Tibial nerve (tissue), 4 donors: ENCODE data around the gene GDE1. TPM values are rescaled to one million over a fixed set of nuclear protein-coding genes. Genes with fewer than 3 reads are reported as not detected.

Experiments
- DNase-seq, 2 donors: peaks; one replicate each; pipeline ENCODE4 v3.0.0-alpha.2; 2019; ENCODE audit warnings: low spot score in 2 of 2
- H3K27ac ChIP-seq, 4 donors: fragments of 200-600 bp; sonication (generic) in 3 of 4; one replicate each; pipeline ENCODE4 v1.5.1; 2017 to 2019; ENCODE audit warnings: mild to moderate bottlenecking in 1 of 4
- H3K27me3 ChIP-seq, 2 donors: fragments of 200-600 bp; sonication (generic) in 1 of 2; one replicate each; pipeline versions ENCODE4 v1.5.1 to v1.6.0; 2017 to 2019
- H3K36me3 ChIP-seq, 3 donors: fragments of 200-600 bp; sonication (generic); one replicate each; pipeline ENCODE4 v1.5.1; 2018 to 2019
- H3K4me1 ChIP-seq, 4 donors: fragments of 200-600 bp; sonication (generic) in 3 of 4; one replicate each; pipeline ENCODE4 v1.5.1; 2017 to 2019
- H3K4me3 ChIP-seq, 4 donors: fragments of 200-600 bp; sonication (generic) in 3 of 4; one replicate each; pipeline ENCODE4 v1.5.1; 2017 to 2019; ENCODE audit warnings: mild to moderate bottlenecking in 1 of 4, moderate library complexity in 1 of 4
- H3K9me3 ChIP-seq, 4 donors: fragments of 200-600 bp; sonication (generic) in 3 of 4; one replicate each; pipeline ENCODE4 v1.5.1; 2017 to 2019
- CTCF ChIP-seq, 5 experiments: fragments of 200-600 bp in 3 of 5; fragments of 450-650 bp in 2 of 5; sonication (generic) in 3 of 5; IDR thresholded peaks; one replicate each; pipeline ENCODE4 v1.5.1; 2016 to 2019; ENCODE audit warnings: antibody characterized with exemption in 5 of 5, mild to moderate bottlenecking in 3 of 5, moderate library complexity in 2 of 5
- EP300 ChIP-seq, 2 donors: sonication (generic); formaldehyde crosslinking; IDR thresholded peaks; one replicate each; pipeline ENCODE4 v1.6.1; 2017; ENCODE audit warnings: antibody characterized with exemption in 2 of 2, mild to moderate bottlenecking in 1 of 2
- POLR2A ChIP-seq, 2 donors: fragments of 450-650 bp; IDR thresholded peaks; one replicate each; pipeline ENCODE4 v1.6.1; 2017; ENCODE audit warnings: antibody characterized with exemption in 2 of 2, mild to moderate bottlenecking in 2 of 2, moderate library complexity in 2 of 2
- WGBS, 2 donors: methylation state at CpG; one replicate each; pipeline ENCODE4 v1.1.5; 2018; 5-methylcytosine and 5-hydroxymethylcytosine counted together
- total RNA-seq, 4 donors: library from RNA; depleted of rRNA; stranded (reverse); fragments of >200 nt; gene quantifications; one replicate each; pipeline ENCODE4 v1.1.0, GENCODE V29; 2016

GDE1 gene
- total RNA-seq, 4 donors from 2014 or later, result 40.6 to 58.1 (median 45.0) TPM

- H3K4me1 ChIP-seq, result peaks cover 0 to 80% (median 23%) of the 10 kb centered on the region in 4 donors
- peak overlapping the region; percentile 61 to 95 (median 90) for H3K4me3 ChIP-seq
- no peak for DNase-seq
- H3K36me3 ChIP-seq, result peaks cover 0 to 10% (median 0%) of the 10 kb centered on the region in 3 donors
- TF ChIP-seq CTCF (IDR thresholded peaks at IDR 0.05), result no peak
- no peak for TF ChIP-seq POLR2A (IDR thresholded peaks at IDR 0.05)
- no peaks in the 10 kb centered on the region for H3K27me3 ChIP-seq
- peak overlapping the region in 3 of 4 donors; percentile 92 to 96 (median 95) for H3K27ac ChIP-seq
- 13 to 15% methylated on average over 8 of the region's 8 CpGs for WGBS, 2 donors
- H3K9me3 ChIP-seq, result no peaks in the 10 kb centered on the region
Observed at GRCh38 chr16:19520861-19521331, 1.0 kb downstream of the GDE1 start.

GRCh38 chr16:19518388-19518787 is 3.5 kb downstream of the GDE1 start:
- no peaks in the 10 kb centered on the region for H3K9me3 ChIP-seq
- H3K27ac ChIP-seq, result no peak overlapping the region
- H3K4me3 ChIP-seq, result no peak overlapping the region
- DNase-seq, result no peak
- H3K4me1 ChIP-seq, result peaks cover 0 to 68% (median 17%) of the 10 kb centered on the region in 4 donors
- WGBS, 2 donors, result 75 to 76% methylated on average over 2 of the region's 2 CpGs
- no peaks in the 10 kb centered on the region for H3K27me3 ChIP-seq
- TF ChIP-seq POLR2A (IDR thresholded peaks at IDR 0.05), result no peak
- no peak for TF ChIP-seq CTCF (IDR thresholded peaks at IDR 0.05)
- no peak for TF ChIP-seq EP300 (IDR thresholded peaks at IDR 0.05)
- peaks cover 0 to 32% (median 0%) of the 10 kb centered on the region in 3 donors for H3K36me3 ChIP-seq

- H3K27me3 ChIP-seq, result no peaks in the 10 kb centered on the region
- no peaks in the 10 kb centered on the region for H3K9me3 ChIP-seq
- peaks cover 0 to 38% (median 0%) of the 10 kb centered on the region in 3 donors for H3K36me3 ChIP-seq
- H3K27ac ChIP-seq, result peak overlapping the region in 2 of 4 donors; percentile 21 to 44
- no peak for DNase-seq
- no peak overlapping the region for H3K4me3 ChIP-seq
- H3K4me1 ChIP-seq, result peaks cover 0 to 61% (median 15%) of the 10 kb centered on the region in 4 donors
- 65 to 68% methylated on average over 8 of the region's 8 CpGs for whole genome bisulfite sequencing, 2 donors
- TF ChIP-seq CTCF (IDR thresholded peaks at IDR 0.05) (no peak), POLR2A (IDR thresholded peaks at IDR 0.05) (no peak), EP300 (IDR thresholded peaks at IDR 0.05) (no peak)
Observed at GRCh38 chr16:19517424-19518089, 4.3 kb downstream of the GDE1 start.

- Histone ChIP-seq H3K27me3 (no peaks in the 10 kb centered on the region), H3K36me3 (peaks cover 0 to 43% (median 0%) of the 10 kb centered on the region in 3 donors), H3K9me3 (no peaks in the 10 kb centered on the region), H3K4me1 (peaks cover 0 to 52% (median 10%) of the 10 kb centered on the region in 4 donors), H3K4me3 (no peak overlapping the region), H3K27ac (peak overlapping the region in 2 of 4 donors; percentile 24 to 32)
- no peak for TF ChIP-seq POLR2A (IDR thresholded peaks at IDR 0.05)
- TF ChIP-seq EP300 (IDR thresholded peaks at IDR 0.05), result no peak
- no peak for TF ChIP-seq CTCF (IDR thresholded peaks at IDR 0.05)
- DNase-seq, result no peak
- 90% methylated on average over 2 of the region's 2 CpGs for WGBS, 2 donors
Observed at GRCh38 chr16:19515757-19516156, 6.1 kb downstream of the GDE1 start.

GRCh38 chr16:19513377-19514053 is 8.4 kb downstream of the GDE1 start:
- 87% methylated on average over 4 of the region's 4 CpGs for WGBS, 2 donors
- TF ChIP-seq EP300 (IDR thresholded peaks at IDR 0.05) (peak in 1 of 2 donors; percentile 55), POLR2A (IDR thresholded peaks at IDR 0.05) (no peak)
- Histone ChIP-seq H3K4me1 (peaks cover 0 to 35% (median 0%) of the 10 kb centered on the region in 4 donors), H3K4me3 (no peak overlapping the region), H3K36me3 (peaks cover 0 to 63% (median 0%) of the 10 kb centered on the region in 3 donors), H3K27ac (no peak overlapping the region), H3K27me3 (no peaks in the 10 kb centered on the region), H3K9me3 (no peaks in the 10 kb centered on the region)
- no peak for DNase-seq
